Osteocyte (in vitro differentiated cells): ENCODE measurements around the gene BEND6. TPM values are rescaled to one million over a fixed set of nuclear protein-coding genes. Genes with fewer than 3 reads are reported as not detected.

Experiments
- DNase-seq: peaks from one replicate; pipeline ENCODE4 v3.0.0; 2021; ENCODE audit warnings: mixed read lengths; ENCODE audit not compliant: unreplicated experiment; ENCODE audit errors: extremely low spot score
- H3K27ac Mint-ChIP-seq: one replicate; pipeline ENCODE4 v1.8.0; 2021; ENCODE audit warnings: mild to moderate bottlenecking, mixed read lengths; ENCODE audit not compliant: unreplicated experiment
- H3K27me3 Mint-ChIP-seq: one replicate; pipeline ENCODE4 v1.8.0; 2021; ENCODE audit warnings: mixed read lengths; ENCODE audit not compliant: unreplicated experiment
- H3K36me3 Mint-ChIP-seq: one replicate; pipeline ENCODE4 v1.8.0; 2021; ENCODE audit warnings: mixed read lengths; ENCODE audit not compliant: unreplicated experiment
- H3K4me1 Mint-ChIP-seq: one replicate; pipeline ENCODE4 v1.8.0; 2021; ENCODE audit warnings: mixed read lengths; ENCODE audit not compliant: unreplicated experiment
- H3K4me3 Mint-ChIP-seq: one replicate; pipeline ENCODE4 v1.8.0; 2021; ENCODE audit warnings: mild to moderate bottlenecking, moderate library complexity, mixed read lengths; ENCODE audit not compliant: unreplicated experiment
- H3K9me3 Mint-ChIP-seq: one replicate; pipeline ENCODE4 v1.8.0; 2021; ENCODE audit warnings: mixed read lengths; ENCODE audit not compliant: unreplicated experiment
- CTCF ChIP-seq: fragments of 200-600 bp; sonication (generic); IDR thresholded peaks from 2 replicates; pipeline ENCODE4 v1.5.0; 2021; ENCODE audit warnings: antibody characterized with exemption, mild to moderate bottlenecking, moderate library complexity
- total RNA-seq: library from RNA; stranded (reverse); gene quantifications from 2 replicates; pipeline ENCODE4 v1.2.1, GENCODE V29; 2021

BEND6 gene
- total RNA-seq, 1 donor from 2014 or later: 7.0 TPM

- TF ChIP-seq CTCF: no peak
- Mint-ChIP-seq H3K27me3 (no peaks in the 10 kb centered on the region), H3K4me1 (peaks cover 10% of the 10 kb centered on the region), H3K27ac (no peak overlapping the region), H3K36me3 (no peaks in the 10 kb centered on the region), H3K9me3 (no peaks in the 10 kb centered on the region), H3K4me3 (no peak overlapping the region)
- no peak for DNase-seq
Observed at GRCh38 chr6:56932910-56933477, 21.9 kb upstream of the BEND6 start.

GRCh38 chr6:56933650-56934049 lies 21.3 kb upstream of the BEND6 start:
- no peak for TF ChIP-seq CTCF
- Mint-ChIP-seq H3K4me1 (peaks cover 15% of the 10 kb centered on the region), H3K4me3 (no peak overlapping the region), H3K27me3 (no peaks in the 10 kb centered on the region), H3K27ac (no peak overlapping the region), H3K36me3 (no peaks in the 10 kb centered on the region), H3K9me3 (no peaks in the 10 kb centered on the region)
- no peak for DNase-seq

- no peak overlapping the region for H3K27ac Mint-ChIP-seq
- no peak overlapping the region for H3K4me3 Mint-ChIP-seq
- no peaks in the 10 kb centered on the region for H3K36me3 Mint-ChIP-seq
- peaks cover 20% of the 10 kb centered on the region for H3K4me1 Mint-ChIP-seq
- no peaks in the 10 kb centered on the region for H3K9me3 Mint-ChIP-seq
- no peak for DNase-seq
- no peak for TF ChIP-seq CTCF
- no peaks in the 10 kb centered on the region for H3K27me3 Mint-ChIP-seq
Observed at GRCh38 chr6:56934876-56935275, 20.0 kb upstream of the BEND6 start.

- H3K9me3 Mint-ChIP-seq: peaks cover 5% of the 10 kb centered on the region
- H3K4me1 Mint-ChIP-seq: peaks cover 10% of the 10 kb centered on the region
- no peak for DNase-seq
- TF ChIP-seq CTCF: no peak
- no peaks in the 10 kb centered on the region for H3K36me3 Mint-ChIP-seq
- H3K4me3 Mint-ChIP-seq: no peak overlapping the region
- H3K27ac Mint-ChIP-seq: no peak overlapping the region
- H3K27me3 Mint-ChIP-seq: no peaks in the 10 kb centered on the region
Observed at GRCh38 chr6:56936466-56936865, 18.4 kb upstream of the BEND6 start.

GRCh38 chr6:56938649-56939191 lies 16.2 kb upstream of the BEND6 start:
- H3K4me3 Mint-ChIP-seq: no peak overlapping the region
- peaks cover 10% of the 10 kb centered on the region for H3K4me1 Mint-ChIP-seq
- peaks cover 5% of the 10 kb centered on the region for H3K36me3 Mint-ChIP-seq
- H3K27ac Mint-ChIP-seq: peak overlapping the region; percentile 53
- no peak for TF ChIP-seq CTCF
- H3K9me3 Mint-ChIP-seq: peaks cover 5% of the 10 kb centered on the region
- H3K27me3 Mint-ChIP-seq: no peaks in the 10 kb centered on the region
- no peak for DNase-seq
